HCT116 (cell line): ENCODE results near the gene PLSCR4.

Experiments used
- ELF1 ChIP-seq: IDR thresholded peaks from 2 replicates; pipeline ENCODE4 v1.6.1; 2012; ENCODE audit warnings: low read depth, borderline replicate concordance
- POLR2A ChIP-seq: IDR thresholded peaks from 2 replicates; pipeline ENCODE4 v1.7.0; 2011; ENCODE audit warnings: borderline replicate concordance; ENCODE audit not compliant: insufficient read depth, insufficient read length; ENCODE audit errors: extremely low read depth
- SP1 ChIP-seq: IDR thresholded peaks from 2 replicates; pipeline ENCODE4 v1.6.1; 2012; ENCODE audit warnings: low read depth
- TF ChIP-seq, protein P1 (sequence below), 3 experiments: fragments of 200-600 bp in 1 of 3; sonication (generic) in 1 of 3; IDR thresholded peaks in 2 of 3; conservative IDR thresholded peaks in 1 of 3; 2 replicates each; pipeline ENCODE4 v1.5.1; 2012 to 2017; ENCODE audit warnings: low read depth in 2 of 3, low read length in 2 of 3, antibody characterized with exemption in 1 of 3, borderline replicate concordance in 1 of 3, control low read depth in 1 of 3, mild to moderate bottlenecking in 1 of 3, mixed read lengths in 1 of 3, mixed run types in 1 of 3, moderate library complexity in 1 of 3; ENCODE audit not compliant: insufficient read depth in 1 of 3
- TF ChIP-seq, protein P2 (sequence below): IDR thresholded peaks from 2 replicates; pipeline ENCODE4 v1.6.1; 2012

DNA sequence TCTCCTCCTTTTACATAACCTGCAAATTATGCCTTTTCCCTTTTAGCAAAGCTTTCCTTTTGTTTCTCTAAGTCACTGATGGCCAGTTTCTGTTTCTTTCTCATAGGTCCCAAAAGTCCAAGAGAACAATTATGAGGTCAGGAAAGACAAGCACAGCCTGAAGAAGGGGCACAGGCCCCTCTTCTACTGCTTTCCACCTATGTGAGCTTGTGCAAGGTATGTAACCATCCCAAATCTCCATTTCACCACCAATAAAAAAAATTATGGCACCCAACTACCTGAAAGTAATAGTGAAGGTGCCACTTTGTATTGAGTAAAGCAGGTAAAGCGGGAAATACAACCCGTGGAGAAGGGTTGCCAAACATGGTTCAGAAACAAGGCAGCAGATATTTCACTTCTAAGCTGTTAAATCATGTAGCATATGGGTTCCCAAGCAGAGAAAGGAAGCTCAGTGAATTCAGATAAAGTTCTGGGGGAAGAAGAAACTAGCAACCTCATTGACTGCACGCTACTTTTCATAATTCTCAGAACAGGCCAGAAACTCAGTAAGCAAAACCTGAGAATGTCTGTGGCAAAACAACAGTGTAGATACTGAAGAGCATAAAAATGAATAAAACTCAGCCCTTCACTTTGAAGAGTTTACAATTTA lies 94.1 kb downstream of the PLSCR4 start:
- no peak for TF ChIP-seq SP1
- TF ChIP-seq POLR2A = no peak
- TF ChIP-seq, protein P1, sequence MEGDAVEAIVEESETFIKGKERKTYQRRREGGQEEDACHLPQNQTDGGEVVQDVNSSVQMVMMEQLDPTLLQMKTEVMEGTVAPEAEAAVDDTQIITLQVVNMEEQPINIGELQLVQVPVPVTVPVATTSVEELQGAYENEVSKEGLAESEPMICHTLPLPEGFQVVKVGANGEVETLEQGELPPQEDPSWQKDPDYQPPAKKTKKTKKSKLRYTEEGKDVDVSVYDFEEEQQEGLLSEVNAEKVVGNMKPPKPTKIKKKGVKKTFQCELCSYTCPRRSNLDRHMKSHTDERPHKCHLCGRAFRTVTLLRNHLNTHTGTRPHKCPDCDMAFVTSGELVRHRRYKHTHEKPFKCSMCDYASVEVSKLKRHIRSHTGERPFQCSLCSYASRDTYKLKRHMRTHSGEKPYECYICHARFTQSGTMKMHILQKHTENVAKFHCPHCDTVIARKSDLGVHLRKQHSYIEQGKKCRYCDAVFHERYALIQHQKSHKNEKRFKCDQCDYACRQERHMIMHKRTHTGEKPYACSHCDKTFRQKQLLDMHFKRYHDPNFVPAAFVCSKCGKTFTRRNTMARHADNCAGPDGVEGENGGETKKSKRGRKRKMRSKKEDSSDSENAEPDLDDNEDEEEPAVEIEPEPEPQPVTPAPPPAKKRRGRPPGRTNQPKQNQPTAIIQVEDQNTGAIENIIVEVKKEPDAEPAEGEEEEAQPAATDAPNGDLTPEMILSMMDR (IDR thresholded peaks at IDR 0.05 in 2 of 3, conservative IDR thresholded peaks at IDR 0.05 in 1 of 3; ENCODE audit: borderline replicate concordance in 1 of 3, insufficient read depth in 1 of 3, low read depth in 2 of 3, low read length in 2 of 3) = no peak
- TF ChIP-seq, protein P2, sequence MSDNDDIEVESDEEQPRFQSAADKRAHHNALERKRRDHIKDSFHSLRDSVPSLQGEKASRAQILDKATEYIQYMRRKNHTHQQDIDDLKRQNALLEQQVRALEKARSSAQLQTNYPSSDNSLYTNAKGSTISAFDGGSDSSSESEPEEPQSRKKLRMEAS = no peak
- no peak for TF ChIP-seq ELF1
